HG03558 (cell line): ENCODE data around the gene PER2.

ENCODE experiments used
- ATAC-seq: cut with Tn5 transposase; IDR thresholded peaks from one replicate; pipeline ENCODE4 v1.9.1; 2021; ENCODE audit warnings: moderate number of reproducible peaks; ENCODE audit not compliant: unreplicated experiment; ENCODE audit errors: extremely low read depth

PER2 gene

DNA sequence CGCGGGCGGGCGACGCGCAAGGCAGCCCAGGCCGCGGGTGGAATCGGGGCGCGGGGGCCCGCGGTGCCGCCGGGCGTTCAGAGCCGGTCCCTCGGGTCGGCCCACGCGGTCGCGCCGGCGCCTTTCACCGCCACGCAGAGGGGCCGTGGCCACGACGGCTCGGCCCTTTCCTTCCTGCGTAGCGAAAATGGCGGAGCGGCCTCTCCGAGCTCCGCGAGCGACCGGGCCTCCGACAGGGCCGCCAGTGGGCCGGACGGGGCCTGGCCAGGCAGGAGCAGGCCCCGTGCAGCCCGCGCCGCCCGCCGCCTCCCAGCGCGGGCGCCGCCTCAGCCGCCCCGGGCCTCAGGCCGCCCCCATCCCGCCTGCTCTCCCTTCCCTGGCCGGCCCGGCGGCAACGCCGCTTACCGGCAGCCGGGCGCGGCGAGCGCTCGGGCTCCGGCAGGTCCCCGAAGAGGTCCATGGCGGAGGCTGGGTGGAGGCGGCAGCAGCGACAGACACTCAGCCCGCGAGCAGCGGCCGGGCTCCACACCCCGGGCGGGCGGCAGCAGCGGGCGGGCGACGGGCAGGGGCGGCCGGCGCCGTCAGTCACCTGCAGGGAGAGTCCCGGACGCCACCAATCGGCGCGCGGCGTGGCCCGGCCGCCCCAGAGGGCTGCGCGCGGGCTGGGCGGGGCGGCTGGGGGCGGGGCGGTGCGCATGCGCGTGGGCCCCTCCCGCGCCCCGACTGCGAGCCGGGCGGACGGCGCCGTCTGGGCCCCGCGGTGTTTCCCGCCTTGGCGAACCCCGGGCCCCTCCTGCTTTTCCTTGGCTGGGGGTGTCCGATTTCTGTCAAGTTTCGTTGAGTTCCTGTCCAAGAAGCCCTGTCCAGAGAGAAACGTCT is 85.1 kb downstream of the PER2 start, which contains the start of gene ILKAP:
Gene ILKAP, minus strand, starts transcription at position 602 of the 879 bp plus-strand sequence. Its CDS starts 142 bp downstream, at position 460.
- peak; percentile 84 for ATAC-seq

DNA sequence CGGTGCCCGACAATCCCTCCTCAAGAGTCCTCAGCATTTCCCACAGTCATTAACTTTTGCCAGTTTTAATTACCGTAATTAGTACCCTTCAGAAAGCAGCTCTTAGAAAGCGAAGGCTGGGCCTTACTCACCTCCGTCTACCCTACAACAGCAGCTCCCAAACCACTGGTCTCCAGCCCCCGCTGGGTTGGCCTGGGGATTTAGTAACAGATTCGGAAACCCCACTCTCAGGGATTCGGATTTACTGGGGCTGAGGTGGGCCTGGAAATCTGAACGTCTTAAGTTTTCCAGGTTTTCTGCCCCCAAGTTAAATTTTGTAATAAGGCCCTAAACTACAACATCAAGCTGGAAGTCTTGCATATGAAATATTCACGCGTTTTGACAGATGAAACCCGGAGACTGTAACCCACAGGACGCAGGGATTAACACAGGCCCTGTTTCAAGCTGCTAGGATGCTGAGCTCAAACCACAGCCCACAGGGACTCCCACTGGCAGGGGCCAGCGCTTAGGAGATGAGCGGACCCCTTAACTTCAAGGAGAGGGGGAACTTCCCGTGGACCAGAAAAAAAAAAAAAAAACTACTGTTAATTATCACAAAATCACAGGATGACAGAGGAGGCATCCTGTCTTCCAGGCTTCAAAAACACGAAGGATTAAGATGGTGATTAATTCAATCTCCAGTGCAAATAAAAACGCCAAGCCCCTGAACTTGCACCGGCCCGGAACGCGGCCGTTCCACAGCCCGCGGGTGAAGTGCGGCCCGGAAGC is 85.9 kb downstream of the PER2 start:
- ATAC-seq, result no peak
